Activated CD8-positive, alpha-beta T cell treated with anti-CD3 and anti-CD28 coated beads, Interleukin-2, amount 10 ng/mL, durations not matched to agents 7 days and 5 days (primary cell): ENCODE measurements around the gene SLC12A8. TPM values are rescaled to one million over a fixed set of nuclear protein-coding genes. Genes with fewer than 3 reads are reported as not detected.

Experiments
- ATAC-seq: fragments of 150-1000 bp; cut with Tn5 transposase; one replicate; pipeline ENCODE4 v1.10.0; 2021; ENCODE audit warnings: moderate library complexity
- CTCF ChIA-PET: fragments of 350-600 bp; sonication (Branson Sonifier 250); formaldehyde crosslinking; loops from one replicate; lab custom pipeline; 2021; ENCODE audit warnings: antibody characterized with exemption; lab: Charles Lee
- POLR2A ChIA-PET: fragments of 350-600 bp; sonication (Branson Sonifier 250); formaldehyde crosslinking; loops from one replicate; lab custom pipeline; 2021; ENCODE audit warnings: antibody characterized with exemption; lab: Charles Lee
- DNase-seq: peaks from one replicate; pipeline ENCODE4 v3.0.0-alpha.2; 2020
- H3K27ac Mint-ChIP-seq: one replicate; pipeline ENCODE4 v1.8.0; 2021; ENCODE audit warnings: mild to moderate bottlenecking, mixed read lengths
- H3K27me3 Mint-ChIP-seq: one replicate; pipeline ENCODE4 v1.8.0; 2021; ENCODE audit warnings: low read depth, mixed read lengths
- H3K36me3 Mint-ChIP-seq: one replicate; pipeline ENCODE4 v1.8.0; 2021; ENCODE audit warnings: low read depth, mixed read lengths
- H3K4me1 Mint-ChIP-seq: one replicate; pipeline ENCODE4 v1.8.0; 2021; ENCODE audit warnings: low read depth, mixed read lengths
- H3K4me3 Mint-ChIP-seq: one replicate; pipeline ENCODE4 v1.8.0; 2021; ENCODE audit warnings: mild to moderate bottlenecking, mixed read lengths
- H3K9me3 Mint-ChIP-seq: one replicate; pipeline ENCODE4 v1.8.0; 2022; ENCODE audit warnings: mixed read lengths; ENCODE audit not compliant: insufficient read depth
- total RNA-seq, 2 experiments: library from RNA; stranded (reverse); gene quantifications; one replicate each; pipeline ENCODE4 v1.2.3, GENCODE V29; 2021

SLC12A8 gene
- total RNA-seq, 2 experiments from 2014 or later = 0.45 to 0.50 TPM

GRCh38 chr3:125077864-125078263 is 134.7 kb downstream of the SLC12A8 start:
- ATAC-seq = no peak
- no peak overlapping the region for H3K4me3 Mint-ChIP-seq
- ChIA-PET CTCF (no interaction called here), POLR2A (no interaction called here)
- no peak overlapping the region for H3K27ac Mint-ChIP-seq
- H3K9me3 Mint-ChIP-seq = no peaks in the 10 kb centered on the region
- peaks cover 37% of the 10 kb centered on the region for H3K4me1 Mint-ChIP-seq
- H3K27me3 Mint-ChIP-seq = peaks cover 3% of the 10 kb centered on the region
- DNase-seq = no peak
- no peaks in the 10 kb centered on the region for H3K36me3 Mint-ChIP-seq

DNA sequence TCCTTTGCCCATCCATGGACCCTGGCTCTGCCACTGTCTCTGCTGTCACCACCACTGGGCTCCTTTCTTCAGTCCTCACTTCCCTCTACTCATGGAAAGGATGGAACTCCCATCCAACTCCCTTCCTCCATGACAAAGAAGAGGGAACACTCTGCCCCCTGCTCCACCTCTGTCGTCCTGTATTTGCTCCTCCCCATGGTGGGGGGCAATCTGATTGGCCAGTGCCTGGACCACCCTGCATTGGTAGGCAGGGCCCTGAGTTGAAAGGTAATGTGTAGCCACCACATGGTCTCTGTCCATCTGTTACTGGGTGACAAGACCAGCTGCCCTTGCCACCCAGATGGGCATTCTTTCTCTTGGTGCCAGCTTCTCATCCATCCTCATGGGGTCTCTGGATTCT is 136.1 kb downstream of the SLC12A8 start:
- Mint-ChIP-seq H3K9me3 (no peaks in the 10 kb centered on the region), H3K4me1 (peaks cover 37% of the 10 kb centered on the region), H3K27ac (peak overlapping the region; percentile 52), H3K4me3 (no peak overlapping the region), H3K27me3 (no peaks in the 10 kb centered on the region), H3K36me3 (no peaks in the 10 kb centered on the region)
- ChIA-PET POLR2A (no interaction called here), CTCF (no interaction called here)
- ATAC-seq = no peak
- DNase-seq = no peak

DNA sequence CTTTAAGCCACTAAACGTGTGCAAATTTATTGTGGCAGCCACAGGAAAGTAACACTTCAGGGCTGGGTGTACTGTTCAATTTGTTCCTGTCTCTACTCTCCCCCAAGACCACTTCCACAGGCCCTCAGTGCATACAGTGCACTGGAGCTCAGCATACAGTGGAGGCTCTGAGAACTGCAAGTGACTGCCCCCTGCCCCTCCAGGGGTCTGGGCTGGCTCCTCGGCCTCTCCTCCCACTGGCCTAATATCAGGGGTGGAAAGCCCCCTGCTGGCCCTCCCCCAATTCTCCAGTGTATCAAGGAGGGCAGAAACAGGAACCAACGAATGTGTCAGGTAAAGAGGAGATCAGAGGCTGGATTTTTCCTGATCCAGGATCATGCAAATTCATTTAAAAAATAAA is 136.8 kb downstream of the SLC12A8 start:
- peak; percentile 36 for ATAC-seq

DNA sequence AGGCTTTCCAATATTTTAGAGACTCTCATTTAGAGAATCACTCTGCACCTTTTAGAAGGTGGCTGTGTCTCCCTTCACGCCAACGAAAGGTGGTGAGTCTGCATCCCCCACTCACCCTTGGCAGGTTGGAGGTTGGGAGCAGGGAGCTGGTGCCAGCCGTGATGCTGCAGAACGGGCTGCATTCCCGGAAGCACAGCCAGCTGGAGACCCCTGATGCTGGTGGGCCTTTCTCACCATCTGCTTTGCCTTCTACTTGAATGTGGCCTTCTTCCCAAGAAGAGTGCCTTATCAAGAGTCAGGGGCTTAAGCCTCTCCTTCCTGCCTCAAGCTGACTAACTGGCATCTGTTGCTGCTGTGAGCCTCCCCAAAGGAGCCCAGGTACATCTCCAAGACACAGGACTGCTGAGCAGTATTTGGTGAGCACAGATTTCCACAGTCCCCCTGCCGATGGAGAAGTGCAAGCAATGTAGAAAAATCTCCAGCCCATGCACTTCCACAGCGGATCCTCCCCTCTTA is 139.1 kb downstream of the SLC12A8 start:
- POLR2A ChIA-PET = no interaction called here
- H3K27ac Mint-ChIP-seq = no peak overlapping the region
- CTCF ChIA-PET = interaction anchor here (0.9 kb wide), 1 partner anchor 21 kb away, joined by 3 read pairs; no protein-coding TSS in a partner anchor
- no peak overlapping the region for H3K4me3 Mint-ChIP-seq
- H3K9me3 Mint-ChIP-seq = no peaks in the 10 kb centered on the region
- H3K4me1 Mint-ChIP-seq = peaks cover 33% of the 10 kb centered on the region
- no peak for DNase-seq
- no peak for ATAC-seq
- no peaks in the 10 kb centered on the region for H3K36me3 Mint-ChIP-seq
- no peaks in the 10 kb centered on the region for H3K27me3 Mint-ChIP-seq

More for the DNA sequence above, 136.8 kb downstream of the SLC12A8 start:
- Mint-ChIP-seq H3K4me1 (peaks cover 37% of the 10 kb centered on the region), H3K4me3 (no peak overlapping the region), H3K9me3 (no peaks in the 10 kb centered on the region), H3K36me3 (no peaks in the 10 kb centered on the region), H3K27ac (no peak overlapping the region), H3K27me3 (no peaks in the 10 kb centered on the region)
- DNase-seq = no peak
- CTCF ChIA-PET = no interaction called here
- POLR2A ChIA-PET = no interaction called here

DNA sequence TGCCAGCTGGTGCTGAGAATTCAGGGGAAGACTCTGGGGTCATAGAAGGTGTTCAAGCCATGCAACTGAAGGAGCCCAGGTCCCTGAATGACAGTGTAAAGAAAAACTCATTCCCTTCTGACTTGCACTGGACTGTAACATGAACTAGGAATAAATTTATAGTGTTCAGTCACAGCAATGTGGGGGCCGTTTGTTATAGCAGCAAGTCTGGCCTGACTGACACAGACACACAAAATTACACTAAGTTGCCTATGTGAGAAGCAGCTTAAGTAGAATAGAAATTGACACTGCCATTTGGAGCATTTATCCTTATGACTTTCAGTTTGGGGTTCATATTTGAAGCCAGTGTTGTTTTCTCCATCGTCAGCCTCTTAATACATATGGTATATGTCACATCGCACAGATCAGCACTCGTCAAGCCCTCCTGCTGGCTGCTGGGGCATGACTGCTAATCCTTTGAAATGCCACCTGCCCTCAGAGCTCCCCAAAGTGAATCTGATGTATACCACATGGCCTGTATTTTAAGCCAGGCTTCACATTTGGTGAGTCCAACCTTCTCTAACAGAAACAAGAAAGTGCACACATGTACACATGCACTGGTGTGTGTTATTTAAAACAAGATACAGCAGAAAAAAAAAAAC is 139.7 kb downstream of the SLC12A8 start:
- CTCF ChIA-PET = interaction anchor here (0.6 to 1.0 kb wide), 2 partner anchors 16 to 442 kb away, joined by 3 read pairs; no protein-coding TSS in a partner anchor
- Mint-ChIP-seq H3K4me1 (peaks cover 27% of the 10 kb centered on the region), H3K4me3 (no peak overlapping the region), H3K9me3 (no peaks in the 10 kb centered on the region), H3K27ac (no peak overlapping the region), H3K27me3 (no peaks in the 10 kb centered on the region), H3K36me3 (no peaks in the 10 kb centered on the region)
- DNase-seq (no peak), ATAC-seq (no peak)
- POLR2A ChIA-PET = no interaction called here

DNA sequence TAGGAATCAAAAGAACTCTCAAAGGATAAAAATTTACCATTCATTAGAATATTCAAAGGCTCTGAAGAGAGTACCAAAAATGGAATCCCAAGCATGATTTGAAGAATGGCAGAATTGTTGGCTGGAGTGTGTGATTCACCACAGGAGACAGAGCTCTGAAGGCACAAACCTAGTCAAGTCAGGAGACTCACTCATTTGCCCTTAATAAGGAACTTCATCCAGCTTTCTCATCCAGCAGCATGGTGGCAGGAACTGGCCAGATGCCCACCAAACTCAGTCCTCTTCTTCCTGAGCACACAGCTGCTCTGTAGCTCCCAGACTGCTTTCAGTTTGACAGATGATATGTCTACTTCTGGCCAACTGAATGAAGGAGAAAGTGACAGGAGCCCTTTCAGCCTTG is 140.2 kb downstream of the SLC12A8 start:
- no peak for DNase-seq
- no peak overlapping the region for H3K4me3 Mint-ChIP-seq
- H3K36me3 Mint-ChIP-seq = no peaks in the 10 kb centered on the region
- no peak overlapping the region for H3K27ac Mint-ChIP-seq
- H3K27me3 Mint-ChIP-seq = peaks cover 2% of the 10 kb centered on the region
- CTCF ChIA-PET = interaction anchor here (0.6 to 1.0 kb wide), 2 partner anchors 15 to 442 kb away, joined by 3 read pairs; no protein-coding TSS in a partner anchor
- no peak for ATAC-seq
- no peaks in the 10 kb centered on the region for H3K9me3 Mint-ChIP-seq
- POLR2A ChIA-PET = no interaction called here
- H3K4me1 Mint-ChIP-seq = peaks cover 21% of the 10 kb centered on the region

DNA sequence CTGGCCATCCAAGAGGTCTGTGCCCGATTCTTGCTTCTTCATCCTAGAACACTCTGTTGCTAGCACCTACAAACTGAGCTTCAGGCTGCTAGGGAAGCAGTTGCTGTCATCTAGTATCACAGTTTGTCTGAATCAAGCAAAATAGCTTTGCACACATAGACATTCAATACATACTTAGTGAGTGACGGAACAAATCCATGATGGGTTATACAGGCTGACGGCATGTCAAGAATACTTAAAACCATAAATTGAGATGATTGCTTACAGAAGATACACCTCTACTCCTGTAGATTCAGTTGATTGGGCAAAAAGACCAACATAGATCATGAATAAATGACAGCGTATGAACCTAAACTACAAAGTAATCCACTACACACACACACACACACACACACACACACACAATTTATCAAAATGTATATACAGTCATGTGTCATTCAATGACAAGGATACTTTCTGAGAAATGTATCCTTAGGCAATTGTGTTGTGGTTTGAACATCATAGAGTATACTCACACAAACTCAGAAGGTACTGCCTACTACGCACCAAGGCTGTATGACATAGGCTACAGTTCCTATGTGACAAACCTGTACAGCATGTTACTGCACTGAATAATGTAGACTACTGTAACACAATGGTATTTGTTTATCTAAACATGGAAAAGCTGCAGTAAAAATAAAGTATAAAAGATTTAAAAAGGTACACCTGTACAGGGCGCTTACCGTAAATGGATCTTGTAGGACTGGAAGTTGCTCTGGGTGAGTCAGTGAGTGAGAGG is 142.4 kb downstream of the SLC12A8 start:
- peaks cover 7% of the 10 kb centered on the region for H3K27me3 Mint-ChIP-seq
- H3K27ac Mint-ChIP-seq = peak overlapping the region; percentile 74
- H3K9me3 Mint-ChIP-seq = no peaks in the 10 kb centered on the region
- no peak overlapping the region for H3K4me3 Mint-ChIP-seq
- H3K4me1 Mint-ChIP-seq = peaks cover 15% of the 10 kb centered on the region
- ATAC-seq (no peak), DNase-seq (no peak)
- CTCF ChIA-PET = interaction anchor here (1.2 kb wide), 1 partner anchor 16 kb away, joined by 3 read pairs; no protein-coding TSS in a partner anchor
- POLR2A ChIA-PET = no interaction called here
- H3K36me3 Mint-ChIP-seq = no peaks in the 10 kb centered on the region

DNA sequence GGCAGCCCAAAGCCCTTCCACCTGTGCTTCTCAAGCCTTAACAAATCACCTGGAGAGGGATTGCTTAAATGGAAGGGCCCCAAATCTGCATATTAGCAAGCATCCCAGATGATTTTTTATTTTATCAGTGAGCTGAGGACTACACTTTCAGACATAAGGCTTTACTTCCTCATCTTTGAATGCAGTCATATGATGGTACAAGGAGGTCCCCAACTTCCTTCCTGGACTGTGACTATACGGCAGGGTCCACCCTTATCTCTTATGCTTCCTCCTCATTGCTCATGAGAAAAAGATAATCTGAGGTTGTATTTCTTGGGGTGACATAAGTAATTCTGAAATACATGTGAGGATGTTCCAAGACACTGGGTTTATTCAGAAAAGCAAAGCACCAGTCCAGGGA is 143.1 kb downstream of the SLC12A8 start:
- DNase-seq (no peak), ATAC-seq (peak; percentile 33)
- peaks cover 15% of the 10 kb centered on the region for H3K4me1 Mint-ChIP-seq
- H3K27me3 Mint-ChIP-seq = peaks cover 9% of the 10 kb centered on the region
- H3K27ac Mint-ChIP-seq = peak overlapping the region; percentile 74
- H3K9me3 Mint-ChIP-seq = no peaks in the 10 kb centered on the region
- ChIA-PET CTCF (no interaction called here), POLR2A (no interaction called here)
- H3K36me3 Mint-ChIP-seq = no peaks in the 10 kb centered on the region
- H3K4me3 Mint-ChIP-seq = no peak overlapping the region

GRCh38 chr3:125068265-125068664 is 144.3 kb downstream of the SLC12A8 start:
- H3K27me3 Mint-ChIP-seq = peaks cover 18% of the 10 kb centered on the region
- H3K4me1 Mint-ChIP-seq = peaks cover 15% of the 10 kb centered on the region
- DNase-seq (no peak), ATAC-seq (no peak)
- H3K9me3 Mint-ChIP-seq = no peaks in the 10 kb centered on the region
- POLR2A ChIA-PET = no interaction called here
- no peak overlapping the region for H3K27ac Mint-ChIP-seq
- CTCF ChIA-PET = no interaction called here
- H3K36me3 Mint-ChIP-seq = no peaks in the 10 kb centered on the region
- no peak overlapping the region for H3K4me3 Mint-ChIP-seq

GRCh38 chr3:125067225-125067624 is 145.3 kb downstream of the SLC12A8 start:
- ChIA-PET CTCF (no interaction called here), POLR2A (no interaction called here)
- H3K9me3 Mint-ChIP-seq = no peaks in the 10 kb centered on the region
- H3K36me3 Mint-ChIP-seq = no peaks in the 10 kb centered on the region
- no peak for ATAC-seq
- H3K27ac Mint-ChIP-seq = no peak overlapping the region
- no peak overlapping the region for H3K4me3 Mint-ChIP-seq
- peaks cover 25% of the 10 kb centered on the region for H3K27me3 Mint-ChIP-seq
- no peak for DNase-seq
- H3K4me1 Mint-ChIP-seq = peaks cover 15% of the 10 kb centered on the region

- Mint-ChIP-seq H3K9me3 (no peaks in the 10 kb centered on the region), H3K4me3 (no peak overlapping the region), H3K27me3 (peaks cover 47% of the 10 kb centered on the region), H3K27ac (no peak overlapping the region), H3K4me1 (peaks cover 7% of the 10 kb centered on the region), H3K36me3 (no peaks in the 10 kb centered on the region)
- ATAC-seq (no peak), DNase-seq (no peak)
- CTCF ChIA-PET = no interaction called here
- POLR2A ChIA-PET = interaction anchor here (0.6 kb wide), 1 partner anchor 335 kb away, joined by 3 read pairs; no protein-coding TSS in a partner anchor
Measured at GRCh38 chr3:125062904-125063618, 149.5 kb downstream of the SLC12A8 start.
